GM12864 (cell line): ENCODE measurements around the gene LRRC8C.

ENCODE experiments used
- DNase-seq: peaks from one replicate; pipeline ENCODE4 v3.0.0-alpha.2; 2011; ENCODE audit warnings: low read depth
- H3K4me3 ChIP-seq: 2 replicates; pipeline ENCODE4 v1.5.1; 2011; ENCODE audit warnings: mild to moderate bottlenecking, low read depth, low read length, control low read depth
- TF ChIP-seq, protein P1 (sequence below): IDR thresholded peaks from 2 replicates; pipeline ENCODE4 v1.5.1; 2011; ENCODE audit warnings: low read depth, mild to moderate bottlenecking, moderate library complexity, low read length, control low read depth, inconsistent platforms; ENCODE audit errors: missing control alignments

LRRC8C gene

DNA sequence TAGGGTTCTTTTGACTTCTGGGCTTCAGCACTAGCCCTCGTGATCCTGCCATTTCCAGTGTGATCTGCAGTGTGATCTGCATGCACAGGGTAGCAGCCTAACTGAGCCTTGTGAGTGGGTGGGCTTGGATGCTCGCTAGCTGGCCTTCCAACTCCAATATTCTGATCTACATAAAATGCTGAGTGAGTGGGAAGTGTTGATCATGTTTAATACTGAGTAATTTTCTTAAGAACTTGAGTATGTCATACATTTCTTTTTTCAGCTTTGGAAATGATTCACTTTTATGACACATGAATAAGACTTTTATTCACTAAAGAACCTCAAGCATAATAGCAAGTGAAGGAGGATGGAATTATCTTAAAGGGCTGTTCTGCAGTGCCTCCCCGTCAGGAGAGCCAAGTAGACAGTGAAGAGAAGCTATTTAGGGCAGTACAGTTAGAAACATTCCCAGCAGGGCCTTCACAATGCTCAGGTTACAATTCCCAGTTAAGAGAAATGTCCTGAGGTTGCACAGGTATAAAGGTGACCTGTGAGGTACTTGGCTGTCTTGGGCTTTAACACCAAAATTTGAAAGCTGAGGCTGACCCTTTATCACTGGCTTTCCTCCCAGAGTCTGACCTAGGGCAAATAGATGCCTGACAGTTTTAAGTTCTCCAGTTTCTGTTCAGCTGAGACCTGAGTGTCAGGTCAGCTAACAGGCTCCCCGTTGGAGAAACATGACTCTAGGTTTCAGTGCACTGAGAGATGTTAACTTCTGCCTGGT lies 29.1 kb upstream of the LRRC8C start:
- H3K4me3 ChIP-seq = no peak overlapping the region
- TF ChIP-seq, protein P1, sequence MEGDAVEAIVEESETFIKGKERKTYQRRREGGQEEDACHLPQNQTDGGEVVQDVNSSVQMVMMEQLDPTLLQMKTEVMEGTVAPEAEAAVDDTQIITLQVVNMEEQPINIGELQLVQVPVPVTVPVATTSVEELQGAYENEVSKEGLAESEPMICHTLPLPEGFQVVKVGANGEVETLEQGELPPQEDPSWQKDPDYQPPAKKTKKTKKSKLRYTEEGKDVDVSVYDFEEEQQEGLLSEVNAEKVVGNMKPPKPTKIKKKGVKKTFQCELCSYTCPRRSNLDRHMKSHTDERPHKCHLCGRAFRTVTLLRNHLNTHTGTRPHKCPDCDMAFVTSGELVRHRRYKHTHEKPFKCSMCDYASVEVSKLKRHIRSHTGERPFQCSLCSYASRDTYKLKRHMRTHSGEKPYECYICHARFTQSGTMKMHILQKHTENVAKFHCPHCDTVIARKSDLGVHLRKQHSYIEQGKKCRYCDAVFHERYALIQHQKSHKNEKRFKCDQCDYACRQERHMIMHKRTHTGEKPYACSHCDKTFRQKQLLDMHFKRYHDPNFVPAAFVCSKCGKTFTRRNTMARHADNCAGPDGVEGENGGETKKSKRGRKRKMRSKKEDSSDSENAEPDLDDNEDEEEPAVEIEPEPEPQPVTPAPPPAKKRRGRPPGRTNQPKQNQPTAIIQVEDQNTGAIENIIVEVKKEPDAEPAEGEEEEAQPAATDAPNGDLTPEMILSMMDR = no peak
- DNase-seq = no peak

DNA sequence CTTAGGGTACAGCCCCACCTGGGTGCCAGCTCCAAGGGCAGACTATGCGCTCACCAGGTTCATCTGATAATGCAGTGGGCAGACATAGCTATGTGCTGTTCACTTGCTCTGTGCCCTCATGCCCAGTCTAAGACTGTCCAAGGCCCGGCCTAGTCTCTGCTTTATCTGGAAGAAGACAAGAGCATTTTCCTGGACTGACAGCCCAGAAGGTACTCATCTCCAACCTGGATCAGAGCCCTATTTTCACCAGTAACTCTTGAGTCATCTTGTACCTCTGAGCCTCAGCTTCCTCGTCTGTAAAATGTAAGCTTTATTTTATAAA lies 28.5 kb upstream of the LRRC8C start:
- no peak overlapping the region for H3K4me3 ChIP-seq
- TF ChIP-seq, protein P1 = no peak
- no peak for DNase-seq

DNA sequence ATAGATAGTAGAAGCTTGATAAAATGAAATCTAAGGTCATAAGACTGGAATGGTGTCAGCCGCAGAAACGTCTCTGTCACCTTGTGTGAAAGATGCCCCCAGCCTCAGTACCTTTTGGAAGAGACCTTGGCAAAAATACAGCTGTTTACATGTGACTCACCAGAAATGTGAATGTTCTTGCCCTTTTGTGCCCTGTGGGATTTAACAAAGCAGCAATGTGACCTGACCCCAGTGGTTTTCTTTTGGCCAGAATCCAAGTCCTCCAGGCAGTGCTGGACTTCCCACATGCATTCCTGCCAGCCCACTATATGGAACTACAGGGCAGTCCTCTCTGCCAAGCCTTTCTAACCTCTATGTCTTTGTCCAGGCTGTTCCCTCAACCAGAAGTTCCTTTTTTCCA lies 27.2 kb upstream of the LRRC8C start:
- TF ChIP-seq, protein P1 = no peak
- no peak for DNase-seq
- no peak overlapping the region for H3K4me3 ChIP-seq

DNA sequence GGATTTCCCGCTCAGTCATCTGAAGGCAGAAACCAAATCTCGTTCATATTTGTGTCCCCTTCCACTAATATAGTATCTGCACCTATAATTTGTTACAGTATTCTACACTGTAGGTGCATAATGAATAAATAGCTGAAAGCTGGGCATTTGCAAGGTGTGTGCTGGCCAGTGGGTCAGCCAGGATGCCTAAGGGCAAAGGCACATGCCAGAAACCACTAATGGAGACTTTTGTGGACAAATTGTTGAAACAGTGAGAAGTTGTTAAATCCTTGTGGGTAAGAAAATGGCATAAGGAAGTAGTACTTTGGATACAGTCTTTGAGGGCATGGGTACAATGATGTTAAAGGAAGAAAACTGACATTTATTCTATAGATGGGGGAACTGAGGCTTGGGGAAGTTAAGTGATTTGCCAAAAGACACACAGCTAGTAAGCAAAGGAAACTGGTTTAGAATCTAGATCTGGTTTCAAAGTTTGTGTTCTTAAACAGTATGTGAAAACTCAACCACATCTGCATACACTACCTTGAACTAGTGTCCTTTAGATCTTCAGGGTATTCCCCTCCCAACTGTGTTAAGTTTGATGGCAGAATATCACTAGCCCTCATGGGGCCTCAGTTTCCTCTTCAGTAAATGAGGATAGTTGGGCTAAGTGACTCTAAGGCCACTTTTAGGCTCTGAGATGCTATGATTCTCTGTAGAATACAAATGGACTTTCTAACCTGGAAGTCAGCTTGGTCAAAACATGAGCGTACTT lies 26.5 kb upstream of the LRRC8C start:
- DNase-seq = no peak
- TF ChIP-seq, protein P1 = no peak
- H3K4me3 ChIP-seq = no peak overlapping the region

DNA sequence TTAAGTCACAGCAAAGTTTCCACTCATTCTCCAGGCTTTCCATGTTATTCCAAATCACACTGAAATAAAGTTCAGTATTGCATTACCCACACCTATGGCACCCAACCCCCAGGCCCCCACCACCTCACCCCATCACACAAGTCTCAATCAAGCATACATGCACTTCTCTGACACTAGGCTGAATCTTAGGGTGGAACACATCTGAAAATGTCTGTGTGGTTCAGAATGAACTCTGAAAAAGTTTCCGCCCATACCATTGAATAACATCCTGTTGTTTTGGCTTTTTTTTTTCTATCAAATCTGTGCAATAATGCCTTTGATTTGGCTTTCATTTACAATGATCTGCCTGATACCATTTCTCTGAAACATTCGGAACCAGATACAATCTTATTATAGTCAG lies 25.8 kb upstream of the LRRC8C start:
- TF ChIP-seq, protein P1 = no peak
- no peak overlapping the region for H3K4me3 ChIP-seq

DNA sequence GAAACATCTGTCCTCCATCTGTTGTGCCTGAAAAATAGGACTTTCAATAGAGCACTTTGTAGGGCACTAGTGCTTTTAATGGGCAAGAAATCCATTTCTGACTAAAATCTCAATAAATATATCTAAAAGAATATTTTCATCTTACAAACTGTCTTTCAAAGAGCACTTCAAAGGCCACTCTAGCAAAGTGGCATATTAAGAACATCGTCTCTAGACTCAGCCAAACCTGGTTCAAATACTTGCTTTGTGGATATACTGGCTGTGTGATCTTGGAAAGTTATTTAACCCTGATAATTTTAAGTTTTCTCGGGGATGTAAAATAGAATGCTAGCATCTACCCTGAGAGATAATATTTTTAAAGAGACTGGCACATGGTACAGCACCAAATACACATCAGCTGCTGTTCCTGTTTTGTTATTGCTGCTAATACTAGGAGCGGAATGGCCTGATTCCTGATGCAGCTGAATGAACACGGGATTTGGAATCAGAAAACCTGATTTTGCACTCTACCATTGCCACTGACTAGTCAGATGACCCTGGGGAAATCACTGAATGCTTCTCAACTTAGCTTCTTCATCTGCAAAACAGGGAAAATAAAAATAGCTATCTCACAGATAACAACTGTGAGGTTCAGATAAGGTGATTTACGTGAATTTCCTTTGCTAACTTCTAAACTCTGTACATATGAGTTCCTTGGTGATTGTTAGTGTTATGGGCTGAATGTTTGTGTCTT lies 25.2 kb upstream of the LRRC8C start:
- H3K4me3 ChIP-seq = no peak overlapping the region
- TF ChIP-seq, protein P1 = no peak
- no peak for DNase-seq

More for the DNA sequence above, 25.8 kb upstream of the LRRC8C start:
- no peak for DNase-seq
